Keratinocyte (primary cell): Measurements from ENCODE around the gene C2CD3.

Source experiments
- EZH2 ChIP-seq: IDR thresholded peaks from one replicate; pipeline ENCODE4 v1.6.1; 2012; ENCODE audit warnings: inconsistent platforms, mild to moderate bottlenecking, low read length, moderate library complexity
- TF ChIP-seq, protein P1 (sequence below), 3 experiments: IDR thresholded peaks in 1 of 3; conservative IDR thresholded peaks in 1 of 3; optimal IDR thresholded peaks in 1 of 3; 2 replicates in 2 of 3; 3 replicates in 1 of 3; pipeline versions ENCODE3 to v1.5.1; 2011; ENCODE audit warnings: low read length in 3 of 3, mild to moderate bottlenecking in 3 of 3, moderate library complexity in 2 of 3, control low read depth in 1 of 3, inconsistent platforms in 1 of 3; ENCODE audit not compliant: insufficient read depth in 2 of 3; ENCODE audit errors: extremely low read depth in 1 of 3

DNA sequence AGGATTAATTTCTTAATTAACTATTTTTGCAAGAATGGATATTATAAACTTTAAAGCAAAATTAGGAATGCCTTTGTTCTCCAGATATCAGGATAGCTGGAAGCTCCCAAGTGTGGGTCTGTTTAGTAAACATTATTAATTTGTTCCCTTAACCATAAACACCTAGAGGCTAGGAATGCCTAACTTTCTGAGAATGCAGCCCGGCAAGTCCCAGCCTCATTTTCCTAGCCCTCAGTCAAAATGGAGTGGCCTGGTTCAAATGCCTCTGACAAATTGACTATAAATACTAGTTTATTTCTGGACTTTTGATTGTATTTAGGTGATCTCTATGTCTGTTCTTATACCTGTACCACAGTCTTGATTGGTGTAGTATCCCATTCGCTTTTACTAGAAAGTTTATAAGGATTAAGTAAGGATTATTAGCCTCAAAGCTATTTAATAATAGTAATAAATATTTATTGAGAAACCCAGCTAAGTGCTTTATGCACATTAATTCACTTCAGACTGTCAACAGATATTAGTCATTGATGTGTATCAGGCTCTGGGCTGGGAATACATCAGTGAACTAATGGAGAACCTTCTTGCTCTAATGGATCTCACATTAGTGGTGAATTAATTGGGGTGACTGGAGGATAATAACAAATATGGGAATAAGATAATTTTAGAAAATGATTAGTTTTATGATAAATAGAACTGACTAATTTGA, 26.1 kb upstream of the C2CD3 start:
- TF ChIP-seq, protein P1, sequence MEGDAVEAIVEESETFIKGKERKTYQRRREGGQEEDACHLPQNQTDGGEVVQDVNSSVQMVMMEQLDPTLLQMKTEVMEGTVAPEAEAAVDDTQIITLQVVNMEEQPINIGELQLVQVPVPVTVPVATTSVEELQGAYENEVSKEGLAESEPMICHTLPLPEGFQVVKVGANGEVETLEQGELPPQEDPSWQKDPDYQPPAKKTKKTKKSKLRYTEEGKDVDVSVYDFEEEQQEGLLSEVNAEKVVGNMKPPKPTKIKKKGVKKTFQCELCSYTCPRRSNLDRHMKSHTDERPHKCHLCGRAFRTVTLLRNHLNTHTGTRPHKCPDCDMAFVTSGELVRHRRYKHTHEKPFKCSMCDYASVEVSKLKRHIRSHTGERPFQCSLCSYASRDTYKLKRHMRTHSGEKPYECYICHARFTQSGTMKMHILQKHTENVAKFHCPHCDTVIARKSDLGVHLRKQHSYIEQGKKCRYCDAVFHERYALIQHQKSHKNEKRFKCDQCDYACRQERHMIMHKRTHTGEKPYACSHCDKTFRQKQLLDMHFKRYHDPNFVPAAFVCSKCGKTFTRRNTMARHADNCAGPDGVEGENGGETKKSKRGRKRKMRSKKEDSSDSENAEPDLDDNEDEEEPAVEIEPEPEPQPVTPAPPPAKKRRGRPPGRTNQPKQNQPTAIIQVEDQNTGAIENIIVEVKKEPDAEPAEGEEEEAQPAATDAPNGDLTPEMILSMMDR (optimal IDR thresholded peaks at IDR 0.05 in 1 of 3, IDR thresholded peaks at IDR 0.05 in 1 of 3, conservative IDR thresholded peaks at IDR 0.05 in 1 of 3; ENCODE audit: extremely low read depth in 1 of 3, insufficient read depth in 2 of 3, low read length in 3 of 3): no peak
- TF ChIP-seq EZH2: no peak
